Measurements from ENCODE around the gene JMJD1C.

DNA sequence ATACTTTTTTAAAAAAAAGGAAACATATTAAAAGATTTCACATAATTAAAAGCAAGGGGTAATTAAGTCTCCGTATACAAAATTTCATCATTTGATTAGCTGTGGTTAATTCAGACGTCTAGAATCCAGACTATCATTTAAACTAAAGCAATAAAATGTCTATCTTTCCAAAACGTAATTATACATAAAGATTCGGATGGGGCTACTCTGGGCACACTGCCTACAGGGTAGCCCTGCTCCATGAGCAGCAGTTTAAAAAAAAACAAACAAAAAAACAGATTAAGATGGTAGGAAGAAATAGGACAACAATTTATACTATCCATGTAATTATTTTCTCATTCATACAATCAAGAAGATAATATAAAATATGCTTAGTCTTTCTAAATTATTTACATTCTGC is 236.6 kb downstream of the JMJD1C start:
- TF ChIP-seq, protein P1, sequence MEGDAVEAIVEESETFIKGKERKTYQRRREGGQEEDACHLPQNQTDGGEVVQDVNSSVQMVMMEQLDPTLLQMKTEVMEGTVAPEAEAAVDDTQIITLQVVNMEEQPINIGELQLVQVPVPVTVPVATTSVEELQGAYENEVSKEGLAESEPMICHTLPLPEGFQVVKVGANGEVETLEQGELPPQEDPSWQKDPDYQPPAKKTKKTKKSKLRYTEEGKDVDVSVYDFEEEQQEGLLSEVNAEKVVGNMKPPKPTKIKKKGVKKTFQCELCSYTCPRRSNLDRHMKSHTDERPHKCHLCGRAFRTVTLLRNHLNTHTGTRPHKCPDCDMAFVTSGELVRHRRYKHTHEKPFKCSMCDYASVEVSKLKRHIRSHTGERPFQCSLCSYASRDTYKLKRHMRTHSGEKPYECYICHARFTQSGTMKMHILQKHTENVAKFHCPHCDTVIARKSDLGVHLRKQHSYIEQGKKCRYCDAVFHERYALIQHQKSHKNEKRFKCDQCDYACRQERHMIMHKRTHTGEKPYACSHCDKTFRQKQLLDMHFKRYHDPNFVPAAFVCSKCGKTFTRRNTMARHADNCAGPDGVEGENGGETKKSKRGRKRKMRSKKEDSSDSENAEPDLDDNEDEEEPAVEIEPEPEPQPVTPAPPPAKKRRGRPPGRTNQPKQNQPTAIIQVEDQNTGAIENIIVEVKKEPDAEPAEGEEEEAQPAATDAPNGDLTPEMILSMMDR (IDR thresholded peaks at IDR 0.05), result no peak
- no peak for TF ChIP-seq EP300 (IDR thresholded peaks at IDR 0.05)

Data from ovary (tissue), 3 donors.